NT2/D1 (cell line): ENCODE data around the gene XRCC3.

Experiments used
- YY1 ChIP-seq: IDR thresholded peaks from 2 replicates; pipeline ENCODE4 v1.6.1; 2011; ENCODE audit not compliant: insufficient read length, insufficient read depth
- ZNF274 ChIP-seq: IDR thresholded peaks from 2 replicates; pipeline ENCODE4 v1.6.1; 2011; ENCODE audit warnings: mild to moderate bottlenecking, low read depth, low read length

DNA sequence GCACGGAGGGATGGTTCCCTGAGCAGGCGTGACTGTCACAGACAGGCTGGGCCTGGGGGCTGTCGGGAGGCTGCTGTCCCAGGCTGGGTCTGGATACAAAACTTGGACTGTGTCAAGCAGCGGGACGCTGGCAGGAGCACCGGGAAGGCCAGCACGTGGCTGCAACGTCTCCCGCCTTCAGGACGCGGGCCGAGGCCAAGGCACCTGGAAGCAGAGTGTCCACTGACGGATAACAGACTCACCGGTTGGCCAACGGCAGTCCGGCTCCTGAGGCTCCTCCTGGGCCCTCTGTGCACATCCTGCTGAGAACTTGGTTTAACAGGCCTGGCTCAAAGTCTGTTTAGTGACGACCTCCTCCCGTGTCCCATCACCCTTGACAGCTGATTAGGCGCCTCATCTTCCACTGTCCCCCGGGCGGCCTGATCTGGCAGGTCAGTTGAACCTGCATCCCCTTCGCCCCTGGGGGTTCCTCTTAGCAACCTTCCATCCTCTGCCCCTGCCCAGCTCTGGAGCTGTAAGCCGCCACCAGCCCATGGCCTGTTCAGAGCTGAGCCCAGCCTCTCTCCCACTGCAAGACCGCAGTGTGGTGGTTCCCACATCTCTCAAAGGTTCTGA is 2.5 kb downstream of the XRCC3 start:
- TF ChIP-seq ZNF274: no peak
- no peak for TF ChIP-seq YY1
